Caco-2 (cell line): ENCODE measurements around the gene HLCS. TPM values are rescaled to one million over a fixed set of nuclear protein-coding genes. Genes with fewer than 3 reads are reported as not detected.

ENCODE experiments used
- BruUV-seq: library from RNA; stranded (reverse); fragments of 400-500 nt; replicated peaks from 2 replicates; lab custom pipeline; 2021; lab: Mats Ljungman, UMichigan
- CTCF ChIA-PET: fragments of 300-600 bp; sonication (Branson Sonifier 250); formaldehyde crosslinking; loops from one replicate; lab custom pipeline; 2022; ENCODE audit warnings: antibody characterized with exemption; lab: Charles Lee
- POLR2A ChIA-PET: fragments of 300-600 bp; sonication (Branson Sonifier 250); formaldehyde crosslinking; loops from one replicate; lab custom pipeline; 2022; ENCODE audit warnings: antibody characterized with exemption; lab: Charles Lee
- DNase-seq, 2 experiments: peaks; one replicate each; pipeline versions ENCODE4 v3.0.0 to v3.0.0-alpha.2; 2020 to 2022
- H3K27me3 ChIP-seq: replicated peaks from 2 replicates; pipeline ENCODE4 v1.6.0; 2011; ENCODE audit warnings: low read length; ENCODE audit not compliant: control insufficient read depth, insufficient read depth
- H3K36me3 ChIP-seq: 2 replicates; pipeline ENCODE4 v1.5.1; 2011; ENCODE audit warnings: low read length; ENCODE audit not compliant: control insufficient read depth, insufficient read depth
- H3K4me1 ChIP-seq: fragments of 250-450 bp; sonication (Bioruptor Pico); 2 replicates; pipeline ENCODE4 v1.5.1; 2020; ENCODE audit warnings: mild to moderate bottlenecking
- H3K4me3 ChIP-seq: 2 replicates; pipeline ENCODE4 v1.5.1; 2011; ENCODE audit warnings: low read depth, mild to moderate bottlenecking, control low read depth, low read length
- H3K9me3 ChIP-seq: fragments of 250-450 bp; sonication (Bioruptor Pico); 2 replicates; pipeline ENCODE4 v1.5.1; 2020; ENCODE audit warnings: mild to moderate bottlenecking, moderate library complexity
- H3K27ac Mint-ChIP-seq: one replicate; pipeline ENCODE4 v1.8.0; 2022; ENCODE audit warnings: mixed read lengths; ENCODE audit not compliant: unreplicated experiment
- H3K27me3 Mint-ChIP-seq: one replicate; pipeline ENCODE4 v1.8.0; 2022; ENCODE audit warnings: mixed read lengths; ENCODE audit not compliant: insufficient read depth, unreplicated experiment
- H3K36me3 Mint-ChIP-seq: one replicate; pipeline ENCODE4 v1.8.0; 2022; ENCODE audit warnings: mild to moderate bottlenecking, mixed read lengths; ENCODE audit not compliant: insufficient read depth, unreplicated experiment
- H3K4me1 Mint-ChIP-seq: one replicate; pipeline ENCODE4 v1.8.0; 2022; ENCODE audit warnings: low read depth, mixed read lengths; ENCODE audit not compliant: unreplicated experiment
- H3K4me3 Mint-ChIP-seq: one replicate; pipeline ENCODE4 v1.8.0; 2022; ENCODE audit warnings: mild to moderate bottlenecking, moderate library complexity, mixed read lengths; ENCODE audit not compliant: unreplicated experiment
- H3K9me3 Mint-ChIP-seq: one replicate; pipeline ENCODE4 v1.8.0; 2022; ENCODE audit warnings: mixed read lengths; ENCODE audit not compliant: unreplicated experiment
- CTCF ChIP-seq, 2 experiments: fragments of 200-600 bp in 1 of 2; IDR thresholded peaks; 1 replicate in 1 of 2; 2 replicates in 1 of 2; pipeline versions ENCODE4 v1.5.1 to v1.8.0; 2011 to 2022; ENCODE audit warnings: antibody characterized with exemption in 1 of 2, control low read depth in 1 of 2, inconsistent platforms in 1 of 2, low read depth in 1 of 2, low read length in 1 of 2, mild to moderate bottlenecking in 1 of 2, moderate library complexity in 1 of 2; ENCODE audit not compliant: insufficient read depth in 1 of 2, severe bottlenecking in 1 of 2, unreplicated experiment in 1 of 2
- intact Hi-C: fragments of 100-400 bp; cut with micrococcal nuclease; formaldehyde crosslinking; loops from one replicate; pipeline ENCODE4 v1.10.0; 2022; ENCODE audit not compliant: unreplicated experiment
- total RNA-seq: library from RNA; stranded (reverse); gene quantifications from 2 replicates; pipeline ENCODE4 v1.2.3, GENCODE V29; 2022

The HLCS gene
- total RNA-seq, 1 experiment from 2014 or later: 26.2 TPM

GRCh38 chr21:36703123-36703522 lies 263.3 kb downstream of the HLCS start:
- Histone ChIP-seq H3K36me3 (no peaks in the 10 kb centered on the region), H3K9me3 (no peaks in the 10 kb centered on the region), H3K4me3 (no peak overlapping the region), H3K4me1 (no peaks in the 10 kb centered on the region), H3K27me3 (no peaks in the 10 kb centered on the region)
- H3K9me3 Mint-ChIP-seq: no peaks in the 10 kb centered on the region
- DNase-seq: no peak
- TF ChIP-seq CTCF (IDR thresholded peaks at IDR 0.05; ENCODE audit: insufficient read depth in 1 of 2, low read depth in 1 of 2, low read length in 1 of 2, severe bottlenecking in 1 of 2, unreplicated experiment in 1 of 2): no peak
- no peaks in the 10 kb centered on the region for H3K27me3 Mint-ChIP-seq
- H3K36me3 Mint-ChIP-seq: no peaks in the 10 kb centered on the region
- CTCF ChIA-PET: no interaction called here
- POLR2A ChIA-PET: no interaction called here
- no TSS peak for BruUV-seq
- H3K4me1 Mint-ChIP-seq: peaks cover 7% of the 10 kb centered on the region
- no peak overlapping the region for H3K4me3 Mint-ChIP-seq
- no peak overlapping the region for H3K27ac Mint-ChIP-seq
- intact Hi-C loops: no loop called here

GRCh38 chr21:36702622-36702968 lies 263.9 kb downstream of the HLCS start:
- Mint-ChIP-seq H3K27ac (no peak overlapping the region), H3K4me1 (peaks cover 7% of the 10 kb centered on the region), H3K27me3 (no peaks in the 10 kb centered on the region), H3K4me3 (no peak overlapping the region), H3K36me3 (no peaks in the 10 kb centered on the region), H3K9me3 (no peaks in the 10 kb centered on the region)
- H3K4me1 ChIP-seq: no peaks in the 10 kb centered on the region
- H3K4me3 ChIP-seq: no peak overlapping the region
- CTCF ChIA-PET: no interaction called here
- no peaks in the 10 kb centered on the region for H3K9me3 ChIP-seq
- H3K27me3 ChIP-seq: no peaks in the 10 kb centered on the region
- BruUV-seq: no TSS peak
- TF ChIP-seq CTCF (IDR thresholded peaks at IDR 0.05; ENCODE audit: insufficient read depth in 1 of 2, low read depth in 1 of 2, low read length in 1 of 2, severe bottlenecking in 1 of 2, unreplicated experiment in 1 of 2): no peak
- intact Hi-C loops: no loop called here
- no peak for DNase-seq
- POLR2A ChIA-PET: no interaction called here
- H3K36me3 ChIP-seq: no peaks in the 10 kb centered on the region

GRCh38 chr21:36701756-36702621 lies 264.5 kb downstream of the HLCS start:
- Mint-ChIP-seq H3K27me3 (no peaks in the 10 kb centered on the region), H3K4me1 (peaks cover 7% of the 10 kb centered on the region), H3K9me3 (no peaks in the 10 kb centered on the region), H3K4me3 (peak overlapping the region; percentile 78), H3K27ac (no peak overlapping the region), H3K36me3 (no peaks in the 10 kb centered on the region)
- no peak for TF ChIP-seq CTCF (IDR thresholded peaks at IDR 0.05; ENCODE audit: insufficient read depth in 1 of 2, low read depth in 1 of 2, low read length in 1 of 2, severe bottlenecking in 1 of 2, unreplicated experiment in 1 of 2)
- DNase-seq: no peak
- no peaks in the 10 kb centered on the region for H3K27me3 ChIP-seq
- no peaks in the 10 kb centered on the region for H3K9me3 ChIP-seq
- peak overlapping the region; percentile 85 for H3K4me3 ChIP-seq
- no peaks in the 10 kb centered on the region for H3K4me1 ChIP-seq
- intact Hi-C loops: no loop called here
- BruUV-seq: no TSS peak
- CTCF ChIA-PET: no interaction called here
- no peaks in the 10 kb centered on the region for H3K36me3 ChIP-seq
- POLR2A ChIA-PET: no interaction called here
